GM23338 (cell line): ENCODE measurements around the gene WNT1. TPM values are rescaled to one million over a fixed set of nuclear protein-coding genes. Genes with fewer than 3 reads are reported as not detected.

ENCODE experiments used
- ATAC-seq: fragments of 200-7000 bp; cut with Tn5 transposase; 3 replicates; pipeline ENCODE4 v1.9.1; 2020
- DNase-seq: peaks from one replicate; pipeline ENCODE4 v3.0.0-alpha.2; 2015; ENCODE audit warnings: low spot score
- H2AFZ ChIP-seq: fragments of 200-600 bp; sonication (generic); 2 replicates; pipeline ENCODE4 v1.8.0; 2016; ENCODE audit warnings: antibody characterized with exemption, mild to moderate bottlenecking, moderate library complexity
- H3F3A ChIP-seq: fragments of 200-600 bp; sonication (generic); replicated peaks from 2 replicates; pipeline ENCODE4 v1.8.0; 2017; ENCODE audit warnings: antibody characterized with exemption, mixed run types, low read depth
- H3K27ac ChIP-seq: fragments of 200-600 bp; sonication (generic); 2 replicates; pipeline ENCODE4 v1.6.1; 2016; ENCODE audit warnings: low read depth
- H3K27me3 ChIP-seq: fragments of 200-600 bp; sonication (generic); 2 replicates; pipeline ENCODE4 v1.8.0; 2016; ENCODE audit warnings: mild to moderate bottlenecking, mixed run types, moderate library complexity; ENCODE audit not compliant: insufficient read depth
- H3K36me3 ChIP-seq: fragments of 200-600 bp; sonication (generic); 2 replicates; pipeline ENCODE4 v1.8.0; 2016; ENCODE audit warnings: mild to moderate bottlenecking; ENCODE audit not compliant: insufficient read depth
- H3K4me1 ChIP-seq: fragments of 200-600 bp; sonication (generic); 2 replicates; pipeline ENCODE4 v1.8.0; 2016; ENCODE audit warnings: mild to moderate bottlenecking, moderate library complexity; ENCODE audit not compliant: insufficient read depth
- H3K4me2 ChIP-seq: fragments of 200-600 bp; sonication (generic); 2 replicates; pipeline ENCODE4 v1.7.1; 2017; ENCODE audit warnings: mixed run types
- H3K4me3 ChIP-seq: fragments of 200-600 bp; sonication (generic); 2 replicates; pipeline ENCODE4 v1.6.1; 2016; ENCODE audit warnings: mixed run types
- H3K79me2 ChIP-seq: fragments of 200-600 bp; sonication (generic); replicated peaks from 2 replicates; pipeline ENCODE4 v1.8.0; 2017; ENCODE audit warnings: mild to moderate bottlenecking; ENCODE audit not compliant: insufficient read depth
- H3K9me2 ChIP-seq: fragments of 200-600 bp; sonication (generic); 2 replicates; pipeline ENCODE4 v1.8.0; 2017; ENCODE audit not compliant: insufficient read depth
- H4K20me1 ChIP-seq: fragments of 200-600 bp; sonication (generic); replicated peaks from 2 replicates; pipeline ENCODE4 v1.8.0; 2017; ENCODE audit warnings: mild to moderate bottlenecking; ENCODE audit not compliant: insufficient read depth
- H3K27ac Mint-ChIP-seq: 2 replicates; pipeline ENCODE4 v1.8.0; 2020; ENCODE audit warnings: inconsistent platforms, mild to moderate bottlenecking, moderate library complexity, mixed read lengths
- H3K27me3 Mint-ChIP-seq: 3 replicates; pipeline ENCODE4 v1.8.0; 2022; ENCODE audit warnings: low read depth, mild to moderate bottlenecking, moderate library complexity, mixed read lengths, inconsistent platforms; ENCODE audit not compliant: insufficient read depth, poor library complexity
- H3K36me3 Mint-ChIP-seq: 3 replicates; pipeline ENCODE4 v1.8.0; 2021; ENCODE audit warnings: low read depth, mild to moderate bottlenecking, inconsistent platforms, moderate library complexity, mixed read lengths
- H3K4me1 Mint-ChIP-seq: 3 replicates; pipeline ENCODE4 v1.8.0; 2020; ENCODE audit warnings: mild to moderate bottlenecking, inconsistent platforms, mixed read lengths
- H3K4me3 Mint-ChIP-seq: 3 replicates; pipeline ENCODE4 v1.8.0; 2021; ENCODE audit warnings: moderate library complexity, mild to moderate bottlenecking, inconsistent platforms, mixed read lengths
- H3K9me3 Mint-ChIP-seq: 3 replicates; pipeline ENCODE4 v1.8.0; 2020; ENCODE audit warnings: moderate library complexity, mild to moderate bottlenecking, inconsistent platforms, mixed read lengths
- CREB1 ChIP-seq: fragments of 250-450 bp; sonication (Bioruptor Pico); IDR thresholded peaks from 2 replicates; pipeline ENCODE4 v1.5.0; 2020; ENCODE audit warnings: low read depth, mild to moderate bottlenecking, moderate library complexity
- CTCF ChIP-seq, 2 experiments: fragments of 200-600 bp in 1 of 2; sonication (generic) in 1 of 2; conservative IDR thresholded peaks; 2 replicates each; pipeline versions ENCODE4 v1.5.1 to v1.6.1; 2016 to 2017; ENCODE audit warnings: antibody characterized with exemption in 2 of 2, low read depth in 2 of 2, mild to moderate bottlenecking in 2 of 2, moderate library complexity in 1 of 2
- ETS1 ChIP-seq: IDR thresholded peaks from 2 replicates; pipeline ENCODE4 v1.6.1; 2016; ENCODE audit warnings: antibody characterized with exemption
- EZH2 ChIP-seq: fragments of 200-600 bp; sonication (generic); IDR thresholded peaks from one replicate; pipeline ENCODE4 v1.8.0; 2017; ENCODE audit warnings: antibody characterized with exemption, mild to moderate bottlenecking, low read depth; ENCODE audit not compliant: unreplicated experiment
- EZH2phosphoT487 ChIP-seq: fragments of 200-600 bp; sonication (generic); IDR thresholded peaks from one replicate; pipeline ENCODE4 v1.8.1; 2018; ENCODE audit warnings: antibody characterized with exemption; ENCODE audit not compliant: unreplicated experiment
- JUNB ChIP-seq: IDR thresholded peaks from one replicate; pipeline ENCODE4 v1.6.1; 2016; ENCODE audit warnings: antibody characterized with exemption; ENCODE audit not compliant: unreplicated experiment
- NANOG ChIP-seq: IDR thresholded peaks from 2 replicates; pipeline ENCODE4 v1.6.1; 2016; ENCODE audit warnings: antibody characterized with exemption, borderline replicate concordance
- POLR2AphosphoS5 ChIP-seq: IDR thresholded peaks from 2 replicates; pipeline ENCODE4 v1.6.1; 2016; ENCODE audit warnings: antibody characterized with exemption, low read depth
- REST ChIP-seq: IDR thresholded peaks from one replicate; pipeline ENCODE4 v1.6.1; 2018; ENCODE audit warnings: antibody characterized with exemption; ENCODE audit not compliant: unreplicated experiment
- ZNF114 ChIP-seq: fragments of 250-450 bp; sonication (Bioruptor Pico); IDR thresholded peaks from 2 replicates; pipeline ENCODE4 v1.5.0; 2020; ENCODE audit warnings: mild to moderate bottlenecking, moderate library complexity
- ZNF331 ChIP-seq: fragments of 250-450 bp; sonication (Bioruptor Pico); IDR thresholded peaks from 2 replicates; pipeline ENCODE4 v1.5.0; 2020; ENCODE audit warnings: low read depth, mild to moderate bottlenecking, moderate library complexity
- ZNF462 ChIP-seq: fragments of 250-450 bp; sonication (Bioruptor Pico); IDR thresholded peaks from 2 replicates; pipeline ENCODE4 v1.5.0; 2020; ENCODE audit warnings: mild to moderate bottlenecking, moderate library complexity
- polyA plus RNA-seq: library from polyadenylated mRNA; unstranded; fragments of >200 nt; fragmentation: Nextera tagmentation; extraction: Ambion mirVana; gene quantifications from 2 replicates; pipeline ENCODE4 v1.2.1, GENCODE V29; 2016
- total RNA-seq: library from RNA; depleted of rRNA; stranded (reverse); fragments of >200 nt; shearing (Covaris generic); gene quantifications from 2 replicates; pipeline ENCODE4 v1.2.3, GENCODE V29; 2014

The WNT1 gene
- total and polyA plus RNA-seq, 2 experiments from 2014 or later, result not detected

GRCh38 chr12:48954061-48954460 is 24.1 kb upstream of the WNT1 start (continued):
- TF ChIP-seq CREB1 (no peak), EZH2phosphoT487 (no peak), EZH2 (no peak)

- H3K4me3 Mint-ChIP-seq, result peak overlapping the region; percentile 97
- H3K27me3 ChIP-seq, result no peaks in the 10 kb centered on the region
- H3K4me3 ChIP-seq, result peak overlapping the region; percentile 87; the same call in 1 of the 2 replicates
- no peaks in the 10 kb centered on the region; the same call in 2 of the 3 replicates for H3K9me3 Mint-ChIP-seq
- no peaks in the 10 kb centered on the region for H3K9me2 ChIP-seq
- H3K27ac Mint-ChIP-seq, result no peak overlapping the region
- H3K4me1 Mint-ChIP-seq, result peaks cover 27% of the 10 kb centered on the region
- H3F3A ChIP-seq, result 0 out of 2 replicates have a peak, but pooled peaks cover 2% of the 10 kb centered on the region
- H3K4me1 ChIP-seq, result peaks cover 15% of the 10 kb centered on the region
- H4K20me1 ChIP-seq, result peaks cover 41% of the 10 kb centered on the region
- DNase-seq, result no peak
- 0 out of 2 replicates have a peak overlapping the region, but pooled peaks have one; percentile 83 for H3K27ac ChIP-seq
- H3K36me3 Mint-ChIP-seq, result peaks cover 43% of the 10 kb centered on the region
- peaks cover 19% of the 10 kb centered on the region for H3K27me3 Mint-ChIP-seq
- no peak overlapping the region for H2AFZ ChIP-seq
- H3K36me3 ChIP-seq, result peaks cover 11% of the 10 kb centered on the region; the same call in 1 of the 2 replicates
- ATAC-seq, result no peak
- H3K79me2 ChIP-seq, result peaks cover 69% of the 10 kb centered on the region
- H3K4me2 ChIP-seq, result peak overlapping the region; percentile 74
- TF ChIP-seq ETS1, result no peak
- TF ChIP-seq NANOG, result no peak
- TF ChIP-seq EZH2, result no peak
- no peak for TF ChIP-seq EZH2phosphoT487
- no peak for TF ChIP-seq ZNF114 (CRISPR knock-in tag)
- TF ChIP-seq POLR2AphosphoS5, result no peak
- no peak for TF ChIP-seq ZNF331 (CRISPR knock-in tag)
- TF ChIP-seq REST, result no peak
- TF ChIP-seq ZNF462 (CRISPR knock-in tag), result no peak
- no peak for TF ChIP-seq CTCF (conservative IDR thresholded peaks at IDR 0.05; ENCODE audit: low read depth in 2 of 2)
- TF ChIP-seq JUNB, result no peak
- TF ChIP-seq CREB1, result no peak
These were observed 23.2 kb upstream of the WNT1 start for GRCh38 chr12:48954841-48955501.
